K562 (cell line): ENCODE results near the gene TM4SF18. TPM values are rescaled to one million over a fixed set of nuclear protein-coding genes. Genes with fewer than 3 reads are reported as not detected.

Source experiments
- ATAC-seq: fragments of 200-7000 bp; cut with Tn5 transposase; 3 replicates; pipeline ENCODE4 v1.9.1; 2020; ENCODE audit warnings: moderate library complexity
- BruUV-seq: library from RNA; stranded (reverse); fragments of 400-500 nt; replicated peaks from 2 replicates; lab custom pipeline; 2021; lab: Mats Ljungman, UMichigan
- CTCF ChIA-PET: fragments of 300-600 bp; formaldehyde crosslinking; extraction: SDS; loops from one replicate; lab custom pipeline; 2021; ENCODE audit warnings: low intra/inter-chr PET ratio; lab: Yijun Ruan, JAX
- POLR2A ChIA-PET: fragments of 300-600, 350-650 bp; sonication (Branson Sonifier 250); formaldehyde crosslinking; extraction: SDS; loops from one replicate; lab custom pipeline; 2021; ENCODE audit warnings: antibody characterized with exemption, inconsistent platforms; lab: Yijun Ruan, JAX
- DNase-seq, 4 experiments: peaks; one replicate each; pipeline versions ENCODE4 v3.0.0 to v3.0.0-alpha.2; 2011 to 2018; ENCODE audit warnings: low spot score in 3 of 4, mixed read lengths in 3 of 4; ENCODE audit errors: extremely low read depth in 1 of 4
- FAIRE-seq: peaks from 2 replicates; lab custom pipeline; 2011; peaks lifted over from hg19 to GRCh38; lab: Jason Lieb, UNC
- H2AFZ ChIP-seq: 2 replicates; pipeline ENCODE4 v1.6.0; 2011; ENCODE audit warnings: low read depth, low read length, control low read depth, inconsistent platforms
- H3K27ac ChIP-seq: fragments of 200-600 bp; 3 replicates; pipeline ENCODE4 v1.8.0; 2011; ENCODE audit warnings: low read depth, mild to moderate bottlenecking, control low read depth, inconsistent platforms, low read length, moderate library complexity, mixed read lengths; ENCODE audit errors: extremely low read depth
- H3K27me3 ChIP-seq, 2 experiments: fragments of 300-600 bp in 1 of 2; 2 replicates in 1 of 2; 3 replicates in 1 of 2; pipeline versions ENCODE4 v1.6.0 to v1.8.0; 2011; ENCODE audit warnings: inconsistent platforms in 2 of 2, low read length in 2 of 2, mild to moderate bottlenecking in 1 of 2, mixed read lengths in 1 of 2, moderate library complexity in 1 of 2; ENCODE audit not compliant: control insufficient read depth in 2 of 2, insufficient read depth in 2 of 2
- H3K36me3 ChIP-seq: fragments of 300-600 bp; 3 replicates; pipeline ENCODE4 v1.8.0; 2011; ENCODE audit warnings: mild to moderate bottlenecking, low read length, inconsistent platforms; ENCODE audit not compliant: control insufficient read depth, insufficient read depth
- H3K4me1 ChIP-seq, 2 experiments: fragments of 200-600 bp in 1 of 2; replicated peaks in 1 of 2; 2 replicates in 1 of 2; 3 replicates in 1 of 2; pipeline versions ENCODE4 v1.5.1 to v1.8.0; 2011; ENCODE audit warnings: inconsistent platforms in 2 of 2, low read length in 2 of 2, mild to moderate bottlenecking in 1 of 2, mixed read lengths in 1 of 2, moderate library complexity in 1 of 2; ENCODE audit not compliant: control insufficient read depth in 2 of 2, insufficient read depth in 2 of 2
- H3K4me2 ChIP-seq: 2 replicates; pipeline ENCODE4 v1.6.1; 2011; ENCODE audit warnings: low read length, control low read depth, inconsistent platforms, mixed read lengths; ENCODE audit not compliant: insufficient read depth
- H3K4me3 ChIP-seq: fragments of 200-600 bp; sonication (generic), shearing (Covaris generic); 2 replicates; pipeline ENCODE4 v1.5.1; 2016; ENCODE audit warnings: control low read depth, inconsistent platforms
- H3K79me2 ChIP-seq: fragments of 200-600 bp; 3 replicates; pipeline ENCODE4 v1.8.0; 2011; ENCODE audit warnings: low read length, inconsistent platforms; ENCODE audit not compliant: control insufficient read depth, insufficient read depth
- H3K9ac ChIP-seq, 2 experiments: 2 replicates each; pipeline versions ENCODE4 v1.6.0 to v1.6.1; 2011; ENCODE audit warnings: low read depth in 2 of 2, low read length in 2 of 2, control low read depth in 1 of 2, inconsistent platforms in 1 of 2, mild to moderate bottlenecking in 1 of 2, mixed read lengths in 1 of 2; ENCODE audit not compliant: insufficient read depth in 1 of 2
- H3K9me1 ChIP-seq: one replicate; pipeline ENCODE4 v1.6.0; 2011; ENCODE audit warnings: inconsistent platforms, mild to moderate bottlenecking, low read length, moderate library complexity; ENCODE audit not compliant: control insufficient read depth, insufficient read depth
- H3K9me3 ChIP-seq: replicated peaks from 2 replicates; pipeline ENCODE4 v1.5.1; 2011; ENCODE audit warnings: low read depth, low read length, inconsistent platforms; ENCODE audit not compliant: control insufficient read depth, insufficient read depth
- H4K20me1 ChIP-seq: replicated peaks from 2 replicates; pipeline ENCODE4 v1.6.1; 2011; ENCODE audit warnings: low read length, inconsistent platforms, mixed read lengths; ENCODE audit not compliant: control insufficient read depth, insufficient read depth
- BRCA1 ChIP-seq, 2 experiments: fragments of 450-650 bp in 1 of 2; sonication (generic) in 1 of 2; formaldehyde crosslinking in 1 of 2; IDR thresholded peaks; 2 replicates each; pipeline versions ENCODE4 v1.5.0 to v1.6.1; 2017 to 2020; ENCODE audit warnings: mild to moderate bottlenecking in 1 of 2, missing genetic modification reagents in 1 of 2
- DIDO1 ChIP-seq: fragments of 450-650 bp; IDR thresholded peaks from 2 replicates; pipeline ENCODE4 v1.6.1; 2016; ENCODE audit warnings: low read depth, missing biosample characterization, missing genetic modification characterization
- IFI16 ChIP-seq: fragments of 250-450 bp; sonication (Bioruptor Pico); IDR thresholded peaks from 2 replicates; pipeline ENCODE4 v2.1.2; 2022; ENCODE audit warnings: mild to moderate bottlenecking, inconsistent platforms
- MCM5 ChIP-seq: fragments of 450-650 bp; IDR thresholded peaks from 2 replicates; pipeline ENCODE4 v1.6.1; 2016; ENCODE audit warnings: low read depth
- PHF20 ChIP-seq: fragments of 450-650 bp; IDR thresholded peaks from 2 replicates; pipeline ENCODE4 v1.6.1; 2018; ENCODE audit not compliant: partially characterized antibody
- POLR2A ChIP-seq: fragments of 450-650 bp; conservative IDR thresholded peaks from 2 replicates; pipeline ENCODE4 v1.6.1; 2016
- SAP30 ChIP-seq: fragments of 200-600 bp; sonication (generic); IDR thresholded peaks from 2 replicates; pipeline ENCODE4 v1.6.1; 2012; ENCODE audit warnings: borderline replicate concordance, low read depth, mild to moderate bottlenecking, moderate library complexity, low read length, control low read depth, inconsistent platforms; ENCODE audit not compliant: insufficient read depth, poor library complexity, severe bottlenecking
- TAF7 ChIP-seq: fragments of 450-650 bp; IDR thresholded peaks from 2 replicates; pipeline ENCODE4 v1.6.1; 2016; ENCODE audit warnings: missing genetic modification characterization, missing compliant biosample characterization
- ZC3H8 ChIP-seq: fragments of 450-650 bp; IDR thresholded peaks from 2 replicates; pipeline ENCODE4 v1.6.1; 2017
- ZNF217 ChIP-seq: sonication (generic); formaldehyde crosslinking; IDR thresholded peaks from 2 replicates; pipeline ENCODE4 v1.8.0; 2022; ENCODE audit warnings: mild to moderate bottlenecking, missing genetic modification reagents
- ZNF24 ChIP-seq: fragments of 450-650 bp; IDR thresholded peaks from 2 replicates; pipeline ENCODE4 v1.6.1; 2016
- ZNF589 ChIP-seq: fragments of 200-800 bp; sonication (Bioruptor generic); IDR thresholded peaks from 2 replicates; pipeline ENCODE4 v1.6.1; 2016; ENCODE audit warnings: low read depth, missing genetic modification characterization, missing compliant biosample characterization
- ZNF707 ChIP-seq: fragments of 250-450 bp; sonication (Bioruptor Pico); conservative IDR thresholded peaks from 2 replicates; pipeline ENCODE4 v1.8.0; 2022; ENCODE audit warnings: inconsistent platforms, mild to moderate bottlenecking, moderate library complexity
- ZNF830 ChIP-seq: fragments of 250-450 bp; sonication (Bioruptor Pico); IDR thresholded peaks from 2 replicates; pipeline ENCODE4 v1.5.0; 2021; ENCODE audit warnings: mild to moderate bottlenecking
- WGBS: fragments of 100-300 bp; shearing (Covaris generic); methylation state at CpG from one replicate; pipeline ENCODE4 v1.1.6; 2016; ENCODE audit warnings: low coverage, mixed read lengths; ENCODE audit not compliant: insufficient coverage; ENCODE audit errors: missing lambda C conversion rate; 5-methylcytosine and 5-hydroxymethylcytosine counted together
- in situ Hi-C: fragments of 300-500 bp; cut with MboI; formaldehyde crosslinking; loops from 4 replicates; pipeline ENCODE4 v1.15.0; 2018; ENCODE audit warnings: inconsistent platforms, mixed read lengths
- intact Hi-C: fragments of 100-400 bp; cut with micrococcal nuclease; formaldehyde crosslinking; loops from 2 replicates; pipeline ENCODE4 v1.14.2; 2022
- polyA plus RNA-seq, 8 experiments: library from polyadenylated mRNA; depleted of rRNA in 4 of 8; stranded (reverse) in 5 of 8; unstranded in 3 of 8; fragments of >200 nt; fragmentation: Nextera tagmentation in 2 of 8; fragmentation: Illumina TruSeq in 1 of 8; extraction: Ambion mirVana in 2 of 8; extraction: Trizol in 1 of 8; gene quantifications; 2 replicates each; pipeline versions ENCODE4 v1.2.1 to v1.2.3, GENCODE V29; 2011 to 2014; ENCODE audit warnings: inconsistent platforms in 1 of 8, missing spikeins in 1 of 8
- total RNA-seq, 7 experiments: library from RNA; depleted of rRNA in 6 of 7; stranded (reverse); fragments of >200 nt in 6 of 7; fragmentation: Illumina TruSeq in 2 of 7; extraction: Trizol in 2 of 7; gene quantifications; 2 replicates each; pipeline versions ENCODE4 v1.2.1 to v1.2.3, GENCODE V29; 2011 to 2021; ENCODE audit warnings: low replicate concordance in 1 of 7
- TF ChIP-seq, protein P1 (sequence below): conservative IDR thresholded peaks from 2 replicates; pipeline ENCODE4 v1.6.1; 2011; ENCODE audit warnings: low read depth, mild to moderate bottlenecking, low read length; ENCODE audit not compliant: control insufficient read depth

The TM4SF18 gene
- total and polyA plus RNA-seq, 9 of the 15 experiments (the other 6 are each of a cell fraction or from before 2014, with no cell fraction given) = not detected

DNA sequence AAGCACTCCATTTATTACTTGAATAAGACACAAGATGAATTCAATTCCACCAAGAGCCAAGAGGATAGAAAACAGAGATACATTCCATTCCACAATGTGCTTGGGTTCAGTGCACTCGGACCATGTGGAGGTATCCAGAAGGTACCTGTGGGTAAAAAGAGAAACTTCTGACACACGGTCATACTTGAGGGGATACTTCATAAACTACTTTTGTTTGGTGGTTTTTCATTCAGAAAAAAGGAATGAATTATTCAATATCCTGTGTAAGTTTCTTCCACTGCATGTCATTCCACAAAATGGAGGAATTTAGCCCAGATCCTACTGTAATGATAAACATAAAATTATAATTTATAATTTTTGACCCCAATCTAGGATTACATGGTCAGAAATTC, 38.3 kb upstream of the TM4SF18 start:
- CTCF ChIA-PET = no interaction called here
- WGBS = 0% methylated on average over 2 of the region's 2 CpGs
- intact Hi-C loops = no loop called here

DNA sequence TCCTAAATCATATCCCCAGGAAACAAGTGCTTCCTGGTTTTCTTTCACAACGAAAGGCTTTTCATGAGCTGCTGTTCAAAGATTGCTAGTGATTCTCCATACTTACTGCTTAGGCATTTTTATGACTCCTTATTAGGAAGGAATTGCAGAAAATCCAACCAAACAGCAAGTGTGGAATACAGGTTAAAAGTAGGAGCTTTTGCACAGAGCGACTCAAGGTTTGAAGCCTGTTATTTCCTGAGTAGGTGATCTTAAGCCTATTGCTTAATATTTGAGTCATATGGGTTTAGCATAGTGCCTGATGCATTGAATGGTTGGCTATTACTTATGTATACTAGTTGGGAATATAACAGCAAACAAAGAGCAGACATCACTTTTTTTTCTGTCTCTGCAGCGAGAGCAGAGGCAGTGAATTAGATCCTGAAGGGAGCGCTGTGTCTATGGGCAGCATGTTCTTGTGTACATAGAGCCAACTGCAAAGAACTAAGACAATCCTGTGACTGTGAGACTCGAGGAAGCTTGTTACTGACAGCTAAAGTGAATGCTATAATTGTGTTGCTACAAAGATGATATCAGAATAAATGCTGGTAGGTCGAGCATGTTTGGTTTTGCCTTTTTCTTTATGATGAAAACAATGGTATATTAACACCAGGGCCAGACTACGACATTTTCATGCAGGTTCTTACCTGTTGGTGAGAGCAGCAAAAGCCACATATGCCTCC, 37.7 kb upstream of the TM4SF18 start:
- no peaks in the 10 kb centered on the region; a peak in 1 of 5 replicates for H3K27me3 ChIP-seq
- H2AFZ ChIP-seq = 0 out of 2 replicates have a peak overlapping the region, but pooled peaks have one; percentile 9
- POLR2A ChIA-PET = no interaction called here

More for the DNA sequence above, 38.3 kb upstream of the TM4SF18 start:
- no peak for FAIRE-seq
- no peak for TF ChIP-seq ZNF24
- no peak for TF ChIP-seq BRCA1 (IDR thresholded peaks at IDR 0.05)
- TF ChIP-seq BRCA1 (CRISPR knock-in tag; IDR thresholded peaks at IDR 0.05) = no peak
- TF ChIP-seq TAF7 (tag) = no peak
- TF ChIP-seq ZNF589 (CRISPR knock-in tag) = no peak
- TF ChIP-seq POLR2A = no peak
- TF ChIP-seq SAP30 = no peak
- TF ChIP-seq ZNF707 (CRISPR knock-in tag) = no peak
- TF ChIP-seq PHF20 = no peak
- no peak for TF ChIP-seq MCM5
- no peak for TF ChIP-seq DIDO1 (tag)
- TF ChIP-seq ZNF830 = no peak
- TF ChIP-seq ZNF217 (CRISPR knock-in tag) = no peak
- TF ChIP-seq ZC3H8 = no peak
- TF ChIP-seq, all 486 proteins: peak for 0
- H3K27me3 ChIP-seq = no peaks in the 10 kb centered on the region; a peak in 1 of 5 replicates
- in situ Hi-C loops = no loop called here
- no peak overlapping the region for H3K4me3 ChIP-seq
- H3K36me3 ChIP-seq = no peaks in the 10 kb centered on the region
- no peak overlapping the region for H2AFZ ChIP-seq
- DNase-seq = no peak
- peaks cover 2% of the 10 kb centered on the region; the same call in 1 of the 2 replicates for H4K20me1 ChIP-seq
- H3K9me3 ChIP-seq = no peaks in the 10 kb centered on the region
- POLR2A ChIA-PET = no interaction called here
- no peak overlapping the region for H3K27ac ChIP-seq
- no peaks in the 10 kb centered on the region for H3K9me1 ChIP-seq
- BruUV-seq = no TSS peak
- no peak overlapping the region for H3K4me2 ChIP-seq
- no peaks in the 10 kb centered on the region for H3K4me1 ChIP-seq
- ATAC-seq = no peak
- H3K9ac ChIP-seq = no peak overlapping the region
- H3K79me2 ChIP-seq = no peaks in the 10 kb centered on the region

More for the DNA sequence above, 37.7 kb upstream of the TM4SF18 start:
- Histone ChIP-seq H3K9me1 (no peaks in the 10 kb centered on the region), H3K4me3 (no peak overlapping the region), H4K20me1 (peaks cover 2% of the 10 kb centered on the region; the same call in 1 of the 2 replicates), H3K4me2 (no peak overlapping the region), H3K27ac (no peak overlapping the region), H3K4me1 (no peaks in the 10 kb centered on the region), H3K36me3 (no peaks in the 10 kb centered on the region), H3K9ac (no peak overlapping the region), H3K9me3 (no peaks in the 10 kb centered on the region), H3K79me2 (no peaks in the 10 kb centered on the region)
- CTCF ChIA-PET = no interaction called here
- under 1% methylated on average over 7 of the region's 7 CpGs for WGBS
- in situ Hi-C loops = no loop called here
- FAIRE-seq (no peak), DNase-seq (no peak), ATAC-seq (peak; percentile 42; the same call in 1 of the 3 replicates)
- BruUV-seq = no TSS peak
- intact Hi-C loops = no loop called here
- TF ChIP-seq IFI16 (CRISPR knock-in tag) = no peak
- TF ChIP-seq, protein P1, sequence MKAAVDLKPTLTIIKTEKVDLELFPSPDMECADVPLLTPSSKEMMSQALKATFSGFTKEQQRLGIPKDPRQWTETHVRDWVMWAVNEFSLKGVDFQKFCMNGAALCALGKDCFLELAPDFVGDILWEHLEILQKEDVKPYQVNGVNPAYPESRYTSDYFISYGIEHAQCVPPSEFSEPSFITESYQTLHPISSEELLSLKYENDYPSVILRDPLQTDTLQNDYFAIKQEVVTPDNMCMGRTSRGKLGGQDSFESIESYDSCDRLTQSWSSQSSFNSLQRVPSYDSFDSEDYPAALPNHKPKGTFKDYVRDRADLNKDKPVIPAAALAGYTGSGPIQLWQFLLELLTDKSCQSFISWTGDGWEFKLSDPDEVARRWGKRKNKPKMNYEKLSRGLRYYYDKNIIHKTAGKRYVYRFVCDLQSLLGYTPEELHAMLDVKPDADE = no peak
